ENCODE measurements around the gene KLF3. TPM values are rescaled to one million over a fixed set of nuclear protein-coding genes. Genes with fewer than 3 reads are reported as not detected.

Gene KLF3
- total and polyA plus RNA-seq, 9 of the 15 experiments (the other 6 are each of a cell fraction or from before 2014, with no cell fraction given), result 9.9 to 47.2 (median 18.1) TPM

GRCh38 chr4:38698176-38698575 lies 34.2 kb downstream of the KLF3 start:
- no peaks in the 10 kb centered on the region for H3K9me3 ChIP-seq (replicated peaks; ENCODE audit: control insufficient read depth, insufficient read depth, low read depth, low read length)
- DNase-seq (ENCODE audit: extremely low read depth in 1 of 4, low spot score in 3 of 4) (no peak), FAIRE-seq (no peak), ATAC-seq (no peak)
- H3K4me3 ChIP-seq, result no peak overlapping the region
- TF ChIP-seq MYBL2 (IDR thresholded peaks at IDR 0.05; ENCODE audit: low read depth) (no peak), MYBL2 (CRISPR knock-in tag; IDR thresholded peaks at IDR 0.05; ENCODE audit: borderline replicate concordance) (no peak), MIER1 (IDR thresholded peaks at IDR 0.05; ENCODE audit: low read depth) (no peak), RNF2 (IDR thresholded peaks at IDR 0.05) (no peak)
- no peak overlapping the region for H3K4me2 ChIP-seq (ENCODE audit: insufficient read depth, low read length)
- H3K4me1 ChIP-seq (replicated peaks in 1 of 2; ENCODE audit: control insufficient read depth in 2 of 2, insufficient read depth in 2 of 2, low read length in 2 of 2), result no peaks in the 10 kb centered on the region; a peak in 1 of 5 replicates
- intact Hi-C loops (cut with micrococcal nuclease), result no loop called here
- no peaks in the 10 kb centered on the region for H4K20me1 ChIP-seq (replicated peaks; ENCODE audit: control insufficient read depth, insufficient read depth, low read length)
- H3K9me1 ChIP-seq (ENCODE audit: control insufficient read depth, insufficient read depth, low read length), result no peaks in the 10 kb centered on the region
- POLR2A ChIA-PET, result interaction anchor here (0.6 to 1.3 kb wide), 6 partner anchors 11 to 24 kb away, joined by 3 to 4 read pairs (median 4); no protein-coding TSS in a partner anchor
- H3K27me3 ChIP-seq (ENCODE audit: control insufficient read depth in 2 of 2, insufficient read depth in 2 of 2, low read length in 2 of 2), result no peaks in the 10 kb centered on the region
- CTCF ChIA-PET (ENCODE audit: low intra/inter-chr PET ratio), result no interaction called here
- no TSS peak for BruUV-seq (replicated peaks)
- H3K36me3 ChIP-seq (ENCODE audit: control insufficient read depth, insufficient read depth, low read length), result peaks cover 57% of the 10 kb centered on the region
- H3K27ac ChIP-seq (ENCODE audit: extremely low read depth, low read depth, low read length), result no peak overlapping the region
- in situ Hi-C loops (cut with MboI), result no loop called here
- 100% methylated on average over 1 of the region's 1 CpG for WGBS (ENCODE audit: insufficient coverage, low coverage, missing lambda C conversion rate)
- no peak overlapping the region for H3K9ac ChIP-seq (ENCODE audit: insufficient read depth in 1 of 2, low read depth in 2 of 2, low read length in 2 of 2)
- no peaks in the 10 kb centered on the region for H3K79me2 ChIP-seq (ENCODE audit: control insufficient read depth, insufficient read depth, low read length)
- H2AFZ ChIP-seq (ENCODE audit: low read depth, low read length), result no peak overlapping the region

- Histone ChIP-seq H3K79me2 (ENCODE audit: control insufficient read depth, insufficient read depth, low read length) (no peaks in the 10 kb centered on the region), H3K4me1 (replicated peaks in 1 of 2; ENCODE audit: control insufficient read depth in 2 of 2, insufficient read depth in 2 of 2, low read length in 2 of 2) (no peaks in the 10 kb centered on the region; a peak in 1 of 5 replicates), H3K9ac (ENCODE audit: insufficient read depth in 1 of 2, low read depth in 2 of 2, low read length in 2 of 2) (no peak overlapping the region), H3K4me2 (ENCODE audit: insufficient read depth, low read length) (no peak overlapping the region), H3K9me1 (ENCODE audit: control insufficient read depth, insufficient read depth, low read length) (no peaks in the 10 kb centered on the region), H3K36me3 (ENCODE audit: control insufficient read depth, insufficient read depth, low read length) (peaks cover 47% of the 10 kb centered on the region), H3K27me3 (ENCODE audit: control insufficient read depth in 2 of 2, insufficient read depth in 2 of 2, low read length in 2 of 2) (no peaks in the 10 kb centered on the region), H3K9me3 (replicated peaks; ENCODE audit: control insufficient read depth, insufficient read depth, low read depth, low read length) (no peaks in the 10 kb centered on the region), H4K20me1 (replicated peaks; ENCODE audit: control insufficient read depth, insufficient read depth, low read length) (no peaks in the 10 kb centered on the region), H3K27ac (ENCODE audit: extremely low read depth, low read depth, low read length) (no peak overlapping the region), H2AFZ (ENCODE audit: low read depth, low read length) (no peak overlapping the region), H3K4me3 (no peak overlapping the region)
- TF ChIP-seq SMARCC2 (IDR thresholded peaks at IDR 0.05; ENCODE audit: low read depth) (no peak), MBD2 (IDR thresholded peaks at IDR 0.05; ENCODE audit: borderline replicate concordance, low read depth) (no peak), ZNF316 (IDR thresholded peaks at IDR 0.05) (peak; percentile 54; the same call in 1 of the 2 replicates), MAFG (tag; conservative IDR thresholded peaks at IDR 0.05) (peak; percentile 40; the same call in 1 of the 2 replicates), ZNF586 (CRISPR knock-in tag; conservative IDR thresholded peaks at IDR 0.05) (no peak), DIDO1 (tag; IDR thresholded peaks at IDR 0.05; ENCODE audit: low read depth) (no peak), POLR2AphosphoS2 (IDR thresholded peaks at IDR 0.05; ENCODE audit: low read length) (peak; percentile 24; the same call in 1 of the 2 replicates), NR2C2 (CRISPR knock-in tag; IDR thresholded peaks at IDR 0.05) (no peak), NR2C2 (tag; IDR thresholded peaks at IDR 0.05) (no peak), C11orf30 (IDR thresholded peaks at IDR 0.05; ENCODE audit: low read depth) (peak; percentile 29; the same call in 1 of the 2 replicates), ZNF77 (CRISPR knock-in tag; IDR thresholded peaks at IDR 0.05) (no peak), HIVEP1 (CRISPR knock-in tag; IDR thresholded peaks at IDR 0.05) (no peak), XRCC5 (IDR thresholded peaks at IDR 0.05; ENCODE audit: low read depth, low read length) (no peak), ZNF76 (CRISPR knock-in tag; IDR thresholded peaks at IDR 0.05; ENCODE audit: borderline replicate concordance) (no peak)
- ChIA-PET POLR2A (interaction anchor here (1.1 to 1.7 kb wide), 2 partner anchors 9 to 20 kb away, joined by 3 to 6 read pairs; no protein-coding TSS in a partner anchor), CTCF (ENCODE audit: low intra/inter-chr PET ratio) (no interaction called here)
- intact Hi-C loops (cut with micrococcal nuclease) (no loop called here), in situ Hi-C loops (cut with MboI) (no loop called here)
- DNase-seq (ENCODE audit: extremely low read depth in 1 of 4, low spot score in 3 of 4) (no peak), ATAC-seq (no peak), FAIRE-seq (no peak)
- BruUV-seq (replicated peaks), result no TSS peak
- 72% methylated on average over 2 of the region's 2 CpGs for WGBS (ENCODE audit: insufficient coverage, low coverage, missing lambda C conversion rate)
Observed at GRCh38 chr4:38699112-38699511, 35.1 kb downstream of the KLF3 start.

Data from K562 (cell line).